Measurements from ENCODE around the gene HS3ST3B1.

HS3ST3B1 gene

GRCh38 chr17:14308965-14309879 lies 8.3 kb downstream of the HS3ST3B1 start:
- no peak overlapping the region; the same call in 1 of the 2 replicates for H3K27ac ChIP-seq
- TF ChIP-seq CTCF (conservative IDR thresholded peaks at IDR 0.05), result no peak

GRCh38 chr17:14310101-14310500 lies 9.2 kb downstream of the HS3ST3B1 start:
- H3K27ac ChIP-seq, result no peak overlapping the region
- TF ChIP-seq CTCF (conservative IDR thresholded peaks at IDR 0.05), result no peak

GRCh38 chr17:14310605-14311004 lies 9.7 kb downstream of the HS3ST3B1 start:
- no peak overlapping the region for H3K27ac ChIP-seq
- no peak for TF ChIP-seq CTCF (conservative IDR thresholded peaks at IDR 0.05)

- no peak overlapping the region for H3K27ac ChIP-seq
- TF ChIP-seq CTCF (conservative IDR thresholded peaks at IDR 0.05), result no peak
Observed at GRCh38 chr17:14311186-14311705, 10.4 kb downstream of the HS3ST3B1 start.

- H3K27ac ChIP-seq, result no peak overlapping the region
Observed at GRCh38 chr17:14311981-14312380, 11.1 kb downstream of the HS3ST3B1 start.

GRCh38 chr17:14312522-14312921 lies 11.6 kb downstream of the HS3ST3B1 start:
- TF ChIP-seq CTCF (conservative IDR thresholded peaks at IDR 0.05), result no peak
- H3K27ac ChIP-seq, result no peak overlapping the region

More at GRCh38 chr17:14311981-14312380, 11.1 kb downstream of the HS3ST3B1 start:
- no peak for TF ChIP-seq CTCF (conservative IDR thresholded peaks at IDR 0.05)

GRCh38 chr17:14316126-14316832 lies 15.4 kb downstream of the HS3ST3B1 start:
- no peak for TF ChIP-seq CTCF (conservative IDR thresholded peaks at IDR 0.05)
- no peak overlapping the region for H3K27ac ChIP-seq
